ENCODE results near the gene SHROOM1. TPM values are rescaled to one million over a fixed set of nuclear protein-coding genes. Genes with fewer than 3 reads are reported as not detected.

The SHROOM1 gene
- total and polyA plus RNA-seq, 9 of the 15 experiments (the other 6 are each of a cell fraction or from before 2014, with no cell fraction given) = 0.44 to 26.5 (median 11.9) TPM

DNA sequence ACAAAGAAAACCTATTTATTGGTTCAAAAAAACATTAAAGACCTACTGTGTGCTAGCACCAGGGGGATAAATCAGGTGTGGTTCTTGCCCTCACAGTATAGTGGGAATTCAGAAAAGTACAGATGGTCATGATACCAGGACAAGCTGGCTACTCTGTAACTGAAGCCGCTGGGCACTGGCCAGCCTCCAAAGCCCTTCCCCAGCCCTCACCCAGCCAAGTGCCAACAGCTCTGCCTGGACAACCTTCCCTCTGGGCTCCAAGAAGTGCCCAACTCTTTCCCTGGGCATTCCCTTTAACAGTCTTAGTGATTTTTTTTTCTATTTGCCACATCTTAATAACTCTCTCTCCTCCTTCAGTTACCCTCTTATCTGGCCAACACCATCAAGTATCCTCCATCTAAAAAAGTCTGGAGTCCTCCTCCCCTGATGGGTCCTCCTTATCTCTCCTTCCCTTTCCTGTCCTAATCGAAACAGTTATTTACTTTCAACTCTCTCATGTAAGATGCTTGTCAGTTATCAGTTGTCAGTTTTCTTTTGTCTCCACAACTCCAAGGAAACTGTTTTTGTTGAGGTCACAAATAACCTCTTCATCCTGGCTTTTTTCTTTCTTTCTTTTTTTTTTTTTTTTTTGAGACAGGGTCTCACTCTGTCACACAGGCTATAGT is 40.1 kb downstream of the SHROOM1 start (continued):
- TF ChIP-seq, protein P1, sequence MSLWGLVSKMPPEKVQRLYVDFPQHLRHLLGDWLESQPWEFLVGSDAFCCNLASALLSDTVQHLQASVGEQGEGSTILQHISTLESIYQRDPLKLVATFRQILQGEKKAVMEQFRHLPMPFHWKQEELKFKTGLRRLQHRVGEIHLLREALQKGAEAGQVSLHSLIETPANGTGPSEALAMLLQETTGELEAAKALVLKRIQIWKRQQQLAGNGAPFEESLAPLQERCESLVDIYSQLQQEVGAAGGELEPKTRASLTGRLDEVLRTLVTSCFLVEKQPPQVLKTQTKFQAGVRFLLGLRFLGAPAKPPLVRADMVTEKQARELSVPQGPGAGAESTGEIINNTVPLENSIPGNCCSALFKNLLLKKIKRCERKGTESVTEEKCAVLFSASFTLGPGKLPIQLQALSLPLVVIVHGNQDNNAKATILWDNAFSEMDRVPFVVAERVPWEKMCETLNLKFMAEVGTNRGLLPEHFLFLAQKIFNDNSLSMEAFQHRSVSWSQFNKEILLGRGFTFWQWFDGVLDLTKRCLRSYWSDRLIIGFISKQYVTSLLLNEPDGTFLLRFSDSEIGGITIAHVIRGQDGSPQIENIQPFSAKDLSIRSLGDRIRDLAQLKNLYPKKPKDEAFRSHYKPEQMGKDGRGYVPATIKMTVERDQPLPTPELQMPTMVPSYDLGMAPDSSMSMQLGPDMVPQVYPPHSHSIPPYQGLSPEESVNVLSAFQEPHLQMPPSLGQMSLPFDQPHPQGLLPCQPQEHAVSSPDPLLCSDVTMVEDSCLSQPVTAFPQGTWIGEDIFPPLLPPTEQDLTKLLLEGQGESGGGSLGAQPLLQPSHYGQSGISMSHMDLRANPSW (CRISPR knock-in tag; IDR thresholded peaks at IDR 0.05) = no peak
- TF ChIP-seq NONO (IDR thresholded peaks at IDR 0.05; ENCODE audit: low read depth in 2 of 2, low read length in 1 of 2) = no peak
- TF ChIP-seq GTF2A2 (tag; IDR thresholded peaks at IDR 0.05) = no peak
- TF ChIP-seq, protein P2, sequence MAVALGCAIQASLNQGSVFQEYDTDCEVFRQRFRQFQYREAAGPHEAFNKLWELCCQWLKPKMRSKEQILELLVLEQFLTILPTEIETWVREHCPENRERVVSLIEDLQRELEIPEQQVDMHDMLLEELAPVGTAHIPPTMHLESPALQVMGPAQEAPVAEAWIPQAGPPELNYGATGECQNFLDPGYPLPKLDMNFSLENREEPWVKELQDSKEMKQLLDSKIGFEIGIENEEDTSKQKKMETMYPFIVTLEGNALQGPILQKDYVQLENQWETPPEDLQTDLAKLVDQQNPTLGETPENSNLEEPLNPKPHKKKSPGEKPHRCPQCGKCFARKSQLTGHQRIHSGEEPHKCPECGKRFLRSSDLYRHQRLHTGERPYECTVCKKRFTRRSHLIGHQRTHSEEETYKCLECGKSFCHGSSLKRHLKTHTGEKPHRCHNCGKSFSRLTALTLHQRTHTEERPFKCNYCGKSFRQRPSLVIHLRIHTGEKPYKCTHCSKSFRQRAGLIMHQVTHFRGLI (CRISPR knock-in tag; IDR thresholded peaks at IDR 0.05) = no peak
- peak; percentile 56 for TF ChIP-seq BRD9 (IDR thresholded peaks at IDR 0.05; ENCODE audit: low read depth, partially characterized antibody)
- TF ChIP-seq ZNF146 (CRISPR knock-in tag; IDR thresholded peaks at IDR 0.05; ENCODE audit: unreplicated experiment) = no peak
- no peak for TF ChIP-seq ZNF253 (CRISPR knock-in tag; conservative IDR thresholded peaks at IDR 0.05)
- TF ChIP-seq GATAD2A (IDR thresholded peaks at IDR 0.05) = peak; percentile 93
- TF ChIP-seq, protein P3, sequence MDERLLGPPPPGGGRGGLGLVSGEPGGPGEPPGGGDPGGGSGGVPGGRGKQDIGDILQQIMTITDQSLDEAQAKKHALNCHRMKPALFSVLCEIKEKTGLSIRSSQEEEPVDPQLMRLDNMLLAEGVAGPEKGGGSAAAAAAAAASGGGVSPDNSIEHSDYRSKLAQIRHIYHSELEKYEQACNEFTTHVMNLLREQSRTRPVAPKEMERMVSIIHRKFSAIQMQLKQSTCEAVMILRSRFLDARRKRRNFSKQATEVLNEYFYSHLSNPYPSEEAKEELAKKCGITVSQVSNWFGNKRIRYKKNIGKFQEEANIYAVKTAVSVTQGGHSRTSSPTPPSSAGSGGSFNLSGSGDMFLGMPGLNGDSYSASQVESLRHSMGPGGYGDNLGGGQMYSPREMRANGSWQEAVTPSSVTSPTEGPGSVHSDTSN (CRISPR knock-in tag; IDR thresholded peaks at IDR 0.05; ENCODE audit: low read depth) = no peak
- TF ChIP-seq, protein P3 (tag; conservative IDR thresholded peaks at IDR 0.05; ENCODE audit: low read depth) = peak; percentile 40; the same call in 1 of the 2 replicates
- TF ChIP-seq, protein P4, sequence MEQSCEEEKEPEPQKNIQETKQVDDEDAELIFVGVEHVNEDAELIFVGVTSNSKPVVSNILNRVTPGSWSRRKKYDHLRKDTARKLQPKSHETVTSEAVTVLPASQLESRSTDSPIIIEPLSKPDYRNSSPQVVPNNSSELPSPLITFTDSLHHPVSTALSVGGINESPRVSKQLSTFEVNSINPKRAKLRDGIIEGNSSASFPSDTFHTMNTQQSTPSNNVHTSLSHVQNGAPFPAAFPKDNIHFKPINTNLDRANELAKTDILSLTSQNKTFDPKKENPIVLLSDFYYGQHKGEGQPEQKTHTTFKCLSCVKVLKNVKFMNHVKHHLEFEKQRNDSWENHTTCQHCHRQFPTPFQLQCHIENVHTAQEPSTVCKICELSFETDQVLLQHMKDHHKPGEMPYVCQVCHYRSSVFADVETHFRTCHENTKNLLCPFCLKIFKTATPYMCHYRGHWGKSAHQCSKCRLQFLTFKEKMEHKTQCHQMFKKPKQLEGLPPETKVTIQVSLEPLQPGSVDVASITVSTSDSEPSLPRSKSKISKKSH (CRISPR knock-in tag; IDR thresholded peaks at IDR 0.05) = no peak
- no peak for TF ChIP-seq ZBTB7A (IDR thresholded peaks at IDR 0.05; ENCODE audit: borderline replicate concordance, control insufficient read depth, low read depth, low read length)
- no peak for TF ChIP-seq FOS (IDR thresholded peaks at IDR 0.05; ENCODE audit: extremely low read depth, insufficient read length)
- peak; percentile 66 for TF ChIP-seq CBFA2T2 (conservative IDR thresholded peaks at IDR 0.05)
- no peak for TF ChIP-seq MAFG (tag; conservative IDR thresholded peaks at IDR 0.05)
- TF ChIP-seq DNMT1 (IDR thresholded peaks at IDR 0.05) = no peak
- no peak for TF ChIP-seq NR1H2 (CRISPR knock-in tag; IDR thresholded peaks at IDR 0.05)
- TF ChIP-seq SMARCA5 (IDR thresholded peaks at IDR 0.05) = no peak
- TF ChIP-seq EWSR1 (IDR thresholded peaks at IDR 0.05; ENCODE audit: borderline replicate concordance, low read depth, partially characterized antibody) = no peak
- TF ChIP-seq TAF1 (IDR thresholded peaks at IDR 0.05; ENCODE audit: control insufficient read depth, extremely low read depth, insufficient read depth, low read length, severe bottlenecking) = no peak
- TF ChIP-seq POLR2AphosphoS2 (IDR thresholded peaks at IDR 0.05; ENCODE audit: low read length) = no peak

All from K562 (cell line).